Thymus (tissue), 11 donors: ENCODE measurements around the gene SEC23B. TPM values are rescaled to one million over a fixed set of nuclear protein-coding genes. Genes with fewer than 3 reads are reported as not detected.
A peak's percentile ranks its signal among the peaks of the same experiment; 100 is the strongest.
"Not testable (repeated sequence)": the region's sequence is repeated elsewhere in the genome, so short reads cannot be mapped to it uniquely, and the experiment has no call there.

ENCODE experiments used
- DNase-seq, 9 donors: peaks; one replicate each; pipeline ENCODE4 v3.0.0-alpha.2; 2013; ENCODE audit warnings: low spot score in 9 of 9, low read depth in 6 of 9, missing footprints in 1 of 9
- H3K27ac ChIP-seq, 2 donors: one replicate each; pipeline ENCODE4 v1.5.1; 2013; ENCODE audit warnings: control low read depth in 1 of 2, low read depth in 1 of 2, low read length in 1 of 2, mild to moderate bottlenecking in 1 of 2, moderate library complexity in 1 of 2
- H3K27me3 ChIP-seq, 2 donors: one replicate each; pipeline ENCODE4 v1.5.1; 2013; ENCODE audit warnings: low read length in 1 of 2; ENCODE audit not compliant: control insufficient read depth in 2 of 2, insufficient read depth in 1 of 2
- H3K36me3 ChIP-seq, 2 donors: one replicate each; pipeline ENCODE4 v1.5.1; 2013; ENCODE audit warnings: low read length in 1 of 2, mild to moderate bottlenecking in 1 of 2, moderate library complexity in 1 of 2; ENCODE audit not compliant: control insufficient read depth in 2 of 2, insufficient read depth in 2 of 2
- H3K4me1 ChIP-seq, 2 donors: one replicate each; pipeline ENCODE4 v1.5.1; 2013; ENCODE audit warnings: low read length in 2 of 2; ENCODE audit not compliant: control insufficient read depth in 2 of 2, insufficient read depth in 2 of 2
- H3K4me3 ChIP-seq, 2 donors: one replicate each; pipeline ENCODE4 v1.5.1; 2013; ENCODE audit warnings: low read length in 2 of 2, control low read depth in 1 of 2, mild to moderate bottlenecking in 1 of 2
- H3K9me3 ChIP-seq, 2 donors: one replicate each; pipeline ENCODE4 v1.5.1; 2013; ENCODE audit warnings: low read length in 1 of 2, mild to moderate bottlenecking in 1 of 2; ENCODE audit not compliant: control insufficient read depth in 2 of 2, insufficient read depth in 1 of 2
- WGBS: extraction: QIAGEN DNeasy Blood & Tissue Kit; methylation state at CpG from one replicate; pipeline ENCODE4 v1.1.7; 2013; 5-methylcytosine and 5-hydroxymethylcytosine counted together
- polyA plus RNA-seq: library from polyadenylated mRNA; stranded (reverse); fragments of 200-250 nt; gene quantifications from one replicate; pipeline ENCODE4 v1.2.3, GENCODE V29; 2013
- total RNA-seq: library from RNA; stranded (reverse); fragments of 120-200 nt; gene quantifications from one replicate; pipeline ENCODE4 v1.2.4, GENCODE V29; 2013
- donor health status: healthy.

The SEC23B gene
- total and polyA plus RNA-seq, 2 donors, result 16.4 to 47.7 TPM

DNA sequence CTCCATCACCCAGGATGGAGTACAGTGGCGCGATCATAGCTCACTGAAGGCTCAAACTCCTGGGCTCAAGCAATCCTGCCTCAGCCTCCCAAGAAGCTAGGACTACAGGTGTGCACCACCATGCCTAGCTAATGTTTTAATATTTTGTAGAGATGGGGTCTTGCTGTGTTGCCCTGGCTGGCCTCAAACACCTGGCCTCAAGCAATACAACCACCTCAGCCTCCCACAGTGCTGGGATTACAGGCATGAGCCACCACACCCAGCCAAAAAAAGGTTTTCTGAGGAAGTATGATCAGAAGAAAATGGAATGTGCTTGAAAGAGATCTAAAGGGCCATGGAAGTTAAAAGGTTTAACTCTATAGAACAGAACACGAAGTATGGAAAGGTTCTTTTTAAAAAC, 19.4 kb upstream of the SEC23B start:
- no peak overlapping the region for H3K27ac ChIP-seq
- no peak for DNase-seq
- no peak overlapping the region for H3K4me3 ChIP-seq
- WGBS, result 98% methylated on average over 3 of the region's 3 CpGs
- no peaks in the 10 kb centered on the region for H3K9me3 ChIP-seq
- H3K4me1 ChIP-seq, result no peaks in the 10 kb centered on the region
- no peaks in the 10 kb centered on the region for H3K27me3 ChIP-seq
- peaks cover 4 to 17% of the 10 kb centered on the region in 2 donors for H3K36me3 ChIP-seq

DNA sequence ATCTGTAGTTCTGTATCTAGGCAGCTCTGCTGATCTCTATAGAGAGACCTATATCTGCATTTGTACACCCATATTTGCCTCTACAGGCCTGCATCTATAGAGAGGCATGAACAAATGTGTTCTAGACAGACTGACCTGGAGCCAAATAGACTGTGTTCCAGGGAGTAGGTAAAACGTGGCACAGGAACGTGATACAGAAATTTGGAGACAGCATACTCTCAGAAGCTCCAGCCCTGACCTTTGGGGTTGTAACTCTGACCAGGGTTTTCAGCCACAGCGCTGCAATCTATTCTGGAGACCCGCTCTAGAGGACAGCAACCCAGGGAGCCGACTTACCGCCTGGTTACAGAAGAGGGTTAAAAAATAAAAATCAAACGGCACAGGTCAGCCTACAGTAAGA, 11.7 kb upstream of the SEC23B start:
- 56% methylated on average over 7 of the region's 7 CpGs for WGBS
- Histone ChIP-seq H3K9me3 (no peaks in the 10 kb centered on the region), H3K27me3 (no peaks in the 10 kb centered on the region), H3K4me3 (peak overlapping the region; percentile 79 to 89), H3K36me3 (peaks cover 2 to 6% of the 10 kb centered on the region in 2 donors), H3K27ac (no peak overlapping the region), H3K4me1 (peaks cover 0 to 6% of the 10 kb centered on the region in 2 donors)
- no peak for DNase-seq

DNA sequence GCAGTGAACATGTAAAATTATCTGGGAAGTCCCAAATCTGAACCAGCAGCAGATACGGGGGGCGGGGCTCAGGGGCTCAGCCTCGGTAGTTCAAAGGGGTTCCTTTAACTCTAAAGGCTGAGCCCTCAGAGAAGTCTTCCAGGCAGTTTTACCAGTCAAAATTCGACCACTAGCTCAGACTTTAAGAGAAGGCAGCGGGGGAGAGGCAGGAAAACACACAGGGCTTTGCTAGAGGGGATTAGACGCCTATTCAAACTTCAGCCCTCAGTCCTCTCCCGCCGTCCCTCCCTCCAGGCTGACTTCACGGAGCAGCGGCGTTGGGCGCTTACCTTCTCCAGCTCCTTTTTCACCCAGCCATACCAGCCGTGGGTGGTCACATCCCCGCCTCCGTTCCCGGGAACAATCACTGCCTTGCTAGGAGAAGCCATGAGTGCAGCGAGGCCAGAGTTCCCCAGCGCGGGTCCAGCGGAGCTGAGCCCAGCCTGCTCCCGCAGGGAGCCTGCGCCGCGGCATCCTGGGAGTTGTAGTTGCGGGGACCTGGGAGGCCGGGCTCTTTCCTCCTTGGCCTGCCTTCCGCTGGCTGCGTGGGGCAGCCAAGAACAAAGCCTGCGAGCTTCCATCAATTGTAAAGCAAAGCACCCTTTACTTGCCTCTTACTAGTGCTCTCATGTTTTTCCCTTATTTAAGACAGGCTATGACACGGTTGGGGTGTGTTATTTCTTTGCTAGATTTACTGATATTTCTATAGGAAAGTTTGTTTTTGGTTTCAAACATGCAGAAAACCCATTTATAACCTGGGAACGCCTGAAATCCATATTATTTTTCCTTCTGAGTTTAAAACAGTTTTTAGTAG, 10.8 kb upstream of the SEC23B start, which contains the start of gene RBBP9:
TSS of gene RBBP9 (minus strand) at position 486 of the 853 bp plus-strand sequence. CDS start at position 428, 58 bp downstream.
- Histone ChIP-seq H3K27me3 (no peaks in the 10 kb centered on the region), H3K27ac (peak within 1 kb of the TSS; percentile 56 to 70), H3K4me3 (peak within 1 kb of the TSS; percentile 79 to 89), H3K9me3 (no peaks in the 10 kb centered on the region), H3K4me1 (peaks cover 0 to 6% of the 10 kb centered on the region in 2 donors), H3K36me3 (peaks cover 2 to 6% of the 10 kb centered on the region in 2 donors)
- DNase-seq, result peak; percentile 32 to 81 (median 61)
- under 1% methylated on average over 31 of the region's 31 CpGs for WGBS

- 95% methylated on average over 3 of the region's 3 CpGs for WGBS
- no peak overlapping the region for H3K27ac ChIP-seq
- no peak for DNase-seq
- no peak overlapping the region for H3K4me3 ChIP-seq
- H3K36me3 ChIP-seq, result peaks cover 2 to 6% of the 10 kb centered on the region in 2 donors
- peaks cover 0 to 6% of the 10 kb centered on the region in 2 donors for H3K4me1 ChIP-seq
- no peaks in the 10 kb centered on the region for H3K27me3 ChIP-seq
- H3K9me3 ChIP-seq, result no peaks in the 10 kb centered on the region
Observed at GRCh38 chr20:18497603-18498002, 10.1 kb upstream of the SEC23B start.

- not testable (repeated sequence) for H3K27me3 ChIP-seq, H3K36me3 ChIP-seq, H3K27ac ChIP-seq, H3K9me3 ChIP-seq, DNase-seq, H3K4me3 ChIP-seq, H3K4me1 ChIP-seq
- WGBS, result 94% methylated on average over 1 of the region's 1 CpG
Observed at GRCh38 chr20:18501672-18502071, 6.1 kb upstream of the SEC23B start.

DNA sequence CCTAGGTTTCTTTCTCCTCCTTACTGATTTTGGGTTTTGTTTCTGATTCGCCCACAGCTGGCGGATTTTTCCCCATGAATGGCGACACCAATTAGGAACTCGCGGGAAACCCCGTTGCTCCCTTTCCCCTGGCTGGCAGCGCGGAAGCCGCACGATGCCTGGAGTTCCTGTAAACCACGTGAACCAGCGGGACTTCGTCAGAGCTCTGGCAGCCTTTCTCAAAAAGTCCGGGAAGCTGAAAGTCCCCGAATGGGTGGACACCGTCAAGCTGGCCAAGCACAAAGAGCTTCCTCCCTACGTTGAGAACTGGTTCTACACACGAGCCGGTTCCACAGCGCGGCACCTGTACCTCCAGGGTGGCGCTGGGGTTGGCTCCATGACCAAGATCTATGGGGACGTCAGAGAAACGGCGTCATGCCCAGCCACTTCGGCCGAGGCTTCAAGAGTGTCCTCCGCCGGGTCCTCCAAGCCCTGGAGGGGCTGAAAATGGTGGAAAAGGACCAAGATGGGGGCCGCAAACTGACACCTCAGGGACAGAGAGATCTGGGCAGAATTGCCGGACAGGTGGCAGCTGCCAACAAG, 3.2 kb upstream of the SEC23B start:
- H3K36me3 ChIP-seq, result peaks cover 0 to 2% of the 10 kb centered on the region in 2 donors
- no peak overlapping the region for H3K27ac ChIP-seq
- WGBS, result 85% methylated on average over 31 of the region's 31 CpGs
- no peaks in the 10 kb centered on the region for H3K9me3 ChIP-seq
- H3K4me1 ChIP-seq, result peaks cover 3 to 11% of the 10 kb centered on the region in 2 donors
- H3K27me3 ChIP-seq, result peaks cover 2 to 6% of the 10 kb centered on the region in 2 donors
- H3K4me3 ChIP-seq, result no peak overlapping the region
- DNase-seq, result no peak

DNA sequence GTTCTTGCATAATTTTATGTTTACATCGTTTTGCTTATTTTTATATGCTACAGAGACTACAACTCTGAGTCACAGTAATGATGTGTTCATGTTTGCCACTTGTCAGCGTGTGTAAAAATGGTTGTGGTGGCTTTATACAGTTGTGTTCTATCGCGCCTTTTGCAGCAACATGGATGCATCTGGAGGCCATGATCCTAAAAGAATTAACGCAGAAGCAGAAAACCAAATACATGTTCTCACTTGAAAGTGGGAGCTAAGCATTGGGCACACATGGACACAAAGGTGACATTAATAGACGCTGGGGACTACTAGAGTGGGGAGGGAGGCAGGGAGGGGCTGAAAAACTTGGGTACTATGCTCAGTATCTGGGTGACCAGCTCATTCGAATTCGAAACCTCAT, 996 bp upstream of the SEC23B start:
- Histone ChIP-seq H3K27ac (peak overlapping the region; percentile 100), H3K27me3 (peaks cover 2 to 6% of the 10 kb centered on the region in 2 donors), H3K4me3 (peak overlapping the region; percentile 71 to 74), H3K36me3 (peaks cover 4 to 15% of the 10 kb centered on the region in 2 donors), H3K4me1 (peaks cover 3 to 11% of the 10 kb centered on the region in 2 donors), H3K9me3 (no peaks in the 10 kb centered on the region)
- DNase-seq, result peak in 2 of 9 donors; percentile 4 to 17
- WGBS, result 65% methylated on average over 8 of the region's 8 CpGs

DNA sequence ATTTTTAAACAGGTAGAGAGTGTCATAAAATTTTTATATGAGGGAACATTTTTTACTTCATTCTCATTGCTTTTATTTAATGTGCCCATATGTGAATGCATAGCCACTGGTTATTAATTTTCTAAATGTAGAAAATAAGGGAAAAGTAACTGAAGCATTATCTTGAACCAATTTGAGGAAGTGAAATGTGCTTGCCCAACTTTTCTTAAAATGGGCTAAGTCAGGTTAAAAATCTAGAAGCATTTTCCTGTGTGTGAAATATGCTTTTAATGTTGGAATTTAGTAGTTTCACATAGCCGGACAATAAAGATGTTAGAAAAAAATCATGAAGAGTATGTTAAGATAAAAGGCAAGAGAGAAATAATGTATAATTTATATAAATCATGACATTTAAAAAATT, 3.8 kb downstream of the SEC23B start:
- Histone ChIP-seq H3K4me3 (no peak overlapping the region), H3K27ac (no peak overlapping the region), H3K36me3 (peaks cover 9 to 31% of the 10 kb centered on the region in 2 donors), H3K9me3 (no peaks in the 10 kb centered on the region), H3K4me1 (peaks cover 3 to 11% of the 10 kb centered on the region in 2 donors), H3K27me3 (no peaks in the 10 kb centered on the region)
- DNase-seq, result no peak
- 99% methylated on average over 1 of the region's 1 CpG for WGBS

DNA sequence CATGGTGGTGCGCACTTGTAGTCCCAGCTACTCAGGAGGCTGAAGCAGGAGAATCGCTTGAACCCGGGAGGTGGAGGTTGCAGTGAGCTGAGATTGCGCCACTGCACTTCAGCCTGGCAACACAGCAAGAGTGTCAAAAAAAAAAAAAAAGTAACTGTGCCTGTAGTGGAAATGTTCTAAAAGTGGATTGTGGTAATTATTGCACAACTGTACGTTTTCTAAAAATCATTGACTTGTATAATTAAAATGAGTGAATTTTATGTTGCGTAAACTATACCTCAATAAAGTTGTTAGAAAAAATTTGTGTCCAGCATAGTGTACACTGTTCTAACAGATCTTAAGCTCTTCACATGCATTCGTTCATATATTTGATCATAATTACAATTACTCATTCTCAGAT, 5.5 kb downstream of the SEC23B start:
- 96% methylated on average over 7 of the region's 7 CpGs for WGBS
- Histone ChIP-seq H3K4me1 (peaks cover 3 to 4% of the 10 kb centered on the region in 2 donors), H3K4me3 (no peak overlapping the region), H3K27ac (no peak overlapping the region), H3K36me3 (peaks cover 12 to 31% of the 10 kb centered on the region in 2 donors), H3K9me3 (no peaks in the 10 kb centered on the region), H3K27me3 (no peaks in the 10 kb centered on the region)
- DNase-seq, result no peak
